ENCODE results near the gene RLN3.

The RLN3 gene

GRCh38 chr19:14000691-14001375, 27.1 kb upstream of the RLN3 start:
- TF ChIP-seq PAX5 (IDR thresholded peaks at IDR 0.05; ENCODE audit: insufficient read depth, low read length, severe bottlenecking) (no peak), SPI1 (IDR thresholded peaks at IDR 0.05; ENCODE audit: low read depth, low read length) (no peak), POLR2AphosphoS5 (IDR thresholded peaks at IDR 0.05; ENCODE audit: low read depth, low read length) (no peak), POU2F2 (IDR thresholded peaks at IDR 0.05; ENCODE audit: low read depth, low read length) (no peak), POLR2A (IDR thresholded peaks at IDR 0.05; ENCODE audit: low read depth, low read length) (no peak), TAF1 (IDR thresholded peaks at IDR 0.05; ENCODE audit: low read depth, low read length) (no peak)
- peak; percentile 28 for FAIRE-seq
- DNase-seq (ENCODE audit: insufficient read length, low spot score) = no peak

GRCh38 chr19:14002571-14003250, 25.2 kb upstream of the RLN3 start:
- DNase-seq (ENCODE audit: insufficient read length, low spot score) (no peak), FAIRE-seq (peak; percentile 61)
- TF ChIP-seq POLR2AphosphoS5 (IDR thresholded peaks at IDR 0.05; ENCODE audit: low read depth, low read length) (no peak), TAF1 (IDR thresholded peaks at IDR 0.05; ENCODE audit: low read depth, low read length) (no peak), POU2F2 (IDR thresholded peaks at IDR 0.05; ENCODE audit: low read depth, low read length) (no peak), POLR2A (IDR thresholded peaks at IDR 0.05; ENCODE audit: low read depth, low read length) (no peak), SPI1 (IDR thresholded peaks at IDR 0.05; ENCODE audit: low read depth, low read length) (no peak), PAX5 (IDR thresholded peaks at IDR 0.05; ENCODE audit: insufficient read depth, low read length, severe bottlenecking) (no peak)

GRCh38 chr19:14003251-14004055, 24.5 kb upstream of the RLN3 start:
- FAIRE-seq = peak; percentile 58
- no peak for TF ChIP-seq POLR2A (IDR thresholded peaks at IDR 0.05; ENCODE audit: low read depth, low read length)
- no peak for TF ChIP-seq POLR2AphosphoS5 (IDR thresholded peaks at IDR 0.05; ENCODE audit: low read depth, low read length)
- no peak for TF ChIP-seq TAF1 (IDR thresholded peaks at IDR 0.05; ENCODE audit: low read depth, low read length)
- TF ChIP-seq POU2F2 (IDR thresholded peaks at IDR 0.05; ENCODE audit: low read depth, low read length) = no peak
- TF ChIP-seq SPI1 (IDR thresholded peaks at IDR 0.05; ENCODE audit: low read depth, low read length) = no peak
- TF ChIP-seq PAX5 (IDR thresholded peaks at IDR 0.05; ENCODE audit: insufficient read depth, low read length, severe bottlenecking) = no peak
- DNase-seq (ENCODE audit: insufficient read length, low spot score) = no peak

- DNase-seq (ENCODE audit: insufficient read length, low spot score) = no peak
- FAIRE-seq = peak; percentile 35
- TF ChIP-seq PAX5 (IDR thresholded peaks at IDR 0.05; ENCODE audit: insufficient read depth, low read length, severe bottlenecking) (no peak), SPI1 (IDR thresholded peaks at IDR 0.05; ENCODE audit: low read depth, low read length) (peak; percentile 94), POLR2A (IDR thresholded peaks at IDR 0.05; ENCODE audit: low read depth, low read length) (no peak), TAF1 (IDR thresholded peaks at IDR 0.05; ENCODE audit: low read depth, low read length) (0 out of 2 replicates have a peak, but pooled peaks have one; percentile 17), POU2F2 (IDR thresholded peaks at IDR 0.05; ENCODE audit: low read depth, low read length) (no peak), POLR2AphosphoS5 (IDR thresholded peaks at IDR 0.05; ENCODE audit: low read depth, low read length) (no peak)
Observed at GRCh38 chr19:14004619-14005348, 23.2 kb upstream of the RLN3 start.

GRCh38 chr19:14005349-14006084, 22.4 kb upstream of the RLN3 start:
- peak; percentile 58 for DNase-seq (ENCODE audit: insufficient read length, low spot score)
- peak; percentile 47 for FAIRE-seq
- TF ChIP-seq SPI1 (IDR thresholded peaks at IDR 0.05; ENCODE audit: low read depth, low read length) (no peak), POLR2A (IDR thresholded peaks at IDR 0.05; ENCODE audit: low read depth, low read length) (peak; percentile 42; the same call in 1 of the 2 replicates)

GRCh38 chr19:14006085-14006765, 21.7 kb upstream of the RLN3 start, which contains the start of gene RFX1:
Gene RFX1 (minus strand): TSS chr19:14006320. CDS start chr19:13993843, 12,477 bp downstream.
- DNase-seq (ENCODE audit: insufficient read length, low spot score) (peak; percentile 73), FAIRE-seq (peak; percentile 98)
- TF ChIP-seq PAX5 (IDR thresholded peaks at IDR 0.05; ENCODE audit: insufficient read depth, low read length, severe bottlenecking) (no peak), POU2F2 (IDR thresholded peaks at IDR 0.05; ENCODE audit: low read depth, low read length) (peak; percentile 48; the same call in 1 of the 2 replicates)

GRCh38 chr19:14006766-14007562, 21.0 kb upstream of the RLN3 start:
- FAIRE-seq = no peak

More at GRCh38 chr19:14006766-14007562, 21.0 kb upstream of the RLN3 start:
- DNase-seq (ENCODE audit: insufficient read length, low spot score) = no peak
- peak; percentile 37; the same call in 1 of the 2 replicates for TF ChIP-seq TAF1 (IDR thresholded peaks at IDR 0.05; ENCODE audit: low read depth, low read length)
- no peak for TF ChIP-seq SPI1 (IDR thresholded peaks at IDR 0.05; ENCODE audit: low read depth, low read length)
- TF ChIP-seq PAX5 (IDR thresholded peaks at IDR 0.05; ENCODE audit: insufficient read depth, low read length, severe bottlenecking) = no peak
- no peak for TF ChIP-seq POLR2AphosphoS5 (IDR thresholded peaks at IDR 0.05; ENCODE audit: low read depth, low read length)
- no peak for TF ChIP-seq POLR2A (IDR thresholded peaks at IDR 0.05; ENCODE audit: low read depth, low read length)
- TF ChIP-seq POU2F2 (IDR thresholded peaks at IDR 0.05; ENCODE audit: low read depth, low read length) = no peak

Data from GM12891 (cell line).